Neural cell (in vitro differentiated cells): ENCODE results near the gene NGFR. TPM values are rescaled to one million over a fixed set of nuclear protein-coding genes. Genes with fewer than 3 reads are reported as not detected.
"Not testable (repeated sequence)": the region's sequence is repeated elsewhere in the genome, so short reads cannot be mapped to it uniquely, and the experiment has no call there.

Experiments used
- H2AFZ ChIP-seq: fragments of 200-600, 300-800 bp; sonication (generic), shearing (Covaris generic); 2 replicates; pipeline ENCODE4 v1.6.0; 2014; ENCODE audit warnings: low read depth, mild to moderate bottlenecking, antibody characterized with exemption, low read length, moderate library complexity
- H3F3A ChIP-seq: fragments of 200-600 bp; shearing (Covaris generic); 2 replicates; pipeline ENCODE4 v1.6.1; 2016; ENCODE audit warnings: mild to moderate bottlenecking, moderate library complexity, mixed read lengths, antibody characterized with exemption, low read length; ENCODE audit not compliant: insufficient read depth, poor library complexity, severe bottlenecking
- H3K27ac ChIP-seq: fragments of 200-600, 300-800 bp; sonication (generic), shearing (Covaris generic); 2 replicates; pipeline ENCODE4 v1.5.1; 2014; ENCODE audit warnings: mild to moderate bottlenecking, low read length, moderate library complexity
- H3K27me3 ChIP-seq: fragments of 300-800, 200-600 bp; sonication (generic), shearing (Covaris generic); 2 replicates; pipeline ENCODE4 v1.6.0; 2014; ENCODE audit warnings: mild to moderate bottlenecking, low read depth, low read length, moderate library complexity; ENCODE audit not compliant: insufficient read depth
- H3K36me3 ChIP-seq: fragments of 300-800, 200-600 bp; sonication (generic), shearing (Covaris generic); 2 replicates; pipeline ENCODE4 v1.5.1; 2014; ENCODE audit warnings: mild to moderate bottlenecking, antibody characterized with exemption, low read length, moderate library complexity; ENCODE audit not compliant: insufficient read depth
- H3K4me2 ChIP-seq: fragments of 300-800, 200-600 bp; sonication (generic), shearing (Covaris generic); 2 replicates; pipeline ENCODE4 v1.6.0; 2014; ENCODE audit warnings: mild to moderate bottlenecking, low read length
- H3K4me3 ChIP-seq: fragments of 300-800, 200-600 bp; sonication (generic), shearing (Covaris generic); 2 replicates; pipeline ENCODE4 v1.5.1; 2014; ENCODE audit warnings: mild to moderate bottlenecking, low read length, moderate library complexity
- H3K79me2 ChIP-seq: fragments of 200-600 bp; shearing (Covaris generic); replicated peaks from 2 replicates; pipeline ENCODE4 v1.6.0; 2014; ENCODE audit warnings: mild to moderate bottlenecking, low read length, moderate library complexity; ENCODE audit not compliant: insufficient read depth
- H3K9ac ChIP-seq: fragments of 300-800, 200-600 bp; sonication (generic), shearing (Covaris generic); 2 replicates; pipeline ENCODE4 v1.6.1; 2016; ENCODE audit warnings: mild to moderate bottlenecking, low read length, mixed read lengths
- H3K9me2 ChIP-seq: fragments of 200-600 bp; shearing (Covaris generic); 2 replicates; pipeline ENCODE4 v1.6.1; 2016; ENCODE audit warnings: mild to moderate bottlenecking, low read length, mixed read lengths; ENCODE audit not compliant: insufficient read depth
- H3K9me3 ChIP-seq: fragments of 200-600, 300-800 bp; sonication (generic), shearing (Covaris generic); 2 replicates; pipeline ENCODE4 v1.6.1; 2016; ENCODE audit warnings: mild to moderate bottlenecking, mixed run types, low read length, moderate library complexity, mixed read lengths
- H4K20me1 ChIP-seq: fragments of 200-600 bp; shearing (Covaris generic); 2 replicates; pipeline ENCODE4 v1.6.1; 2016; ENCODE audit warnings: mild to moderate bottlenecking, mixed run types; ENCODE audit not compliant: insufficient read depth
- EP300 ChIP-seq: fragments of 450-650 bp; conservative IDR thresholded peaks from 2 replicates; pipeline ENCODE4 v1.6.1; 2014; ENCODE audit warnings: antibody characterized with exemption, mild to moderate bottlenecking, moderate library complexity; ENCODE audit not compliant: poor library complexity, severe bottlenecking
- EZH2 ChIP-seq: fragments of 200-600, 300-800 bp; shearing (Covaris generic), sonication (generic); IDR thresholded peaks from 2 replicates; pipeline ENCODE4 v1.6.1; 2014; ENCODE audit warnings: antibody characterized with exemption, low read length, borderline replicate concordance, mild to moderate bottlenecking; ENCODE audit not compliant: insufficient read depth, poor library complexity, severe bottlenecking
- MXI1 ChIP-seq: fragments of 450-650 bp; conservative IDR thresholded peaks from 2 replicates; pipeline ENCODE4 v1.6.1; 2014; ENCODE audit warnings: antibody characterized with exemption, mild to moderate bottlenecking; ENCODE audit not compliant: poor library complexity, severe bottlenecking
- POLR2AphosphoS5 ChIP-seq: IDR thresholded peaks from 2 replicates; pipeline ENCODE4 v1.6.1; 2012
- RAD21 ChIP-seq: fragments of 450-650 bp; conservative IDR thresholded peaks from 2 replicates; pipeline ENCODE4 v1.6.1; 2014; ENCODE audit warnings: antibody characterized with exemption, mild to moderate bottlenecking, moderate library complexity
- REST ChIP-seq: IDR thresholded peaks from 2 replicates; pipeline ENCODE4 v1.6.1; 2012; ENCODE audit warnings: borderline replicate concordance
- SMC3 ChIP-seq: fragments of 450-650 bp; conservative IDR thresholded peaks from 2 replicates; pipeline ENCODE4 v1.6.1; 2014; ENCODE audit warnings: antibody characterized with exemption, mild to moderate bottlenecking, moderate library complexity; ENCODE audit not compliant: poor library complexity
- TAF1 ChIP-seq: IDR thresholded peaks from 2 replicates; pipeline ENCODE4 v1.6.1; 2012; ENCODE audit warnings: low read depth
- polyA plus RNA-seq: library from polyadenylated mRNA; depleted of rRNA; stranded (reverse); fragments of >200 nt; gene quantifications from 2 replicates; pipeline ENCODE4 v1.2.3, GENCODE V29; 2014
- TF ChIP-seq, protein P1 (sequence below): fragments of 450-650 bp; IDR thresholded peaks from 2 replicates; pipeline ENCODE4 v1.5.1; 2014; ENCODE audit warnings: antibody characterized with exemption, mild to moderate bottlenecking, moderate library complexity; ENCODE audit not compliant: poor library complexity, severe bottlenecking

Gene NGFR
- polyA plus RNA-seq, 1 donor from 2014 or later, result 3.6 TPM

DNA sequence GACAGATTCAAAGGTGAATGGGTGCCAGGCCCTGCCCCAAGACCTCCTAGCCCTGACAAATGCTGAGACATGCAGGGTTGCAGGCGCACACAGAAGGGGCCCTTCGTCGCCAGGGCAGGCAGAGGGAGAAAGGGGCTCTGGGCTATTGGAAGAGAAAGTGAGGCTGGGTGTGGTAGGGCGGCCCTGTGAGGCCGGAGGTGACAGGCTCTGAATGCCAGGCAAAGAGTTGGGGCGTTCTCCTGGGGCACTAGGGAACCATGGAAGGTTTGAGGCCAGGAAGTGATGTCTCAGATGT is 54.2 kb downstream of the NGFR start:
- TF ChIP-seq, protein P1, sequence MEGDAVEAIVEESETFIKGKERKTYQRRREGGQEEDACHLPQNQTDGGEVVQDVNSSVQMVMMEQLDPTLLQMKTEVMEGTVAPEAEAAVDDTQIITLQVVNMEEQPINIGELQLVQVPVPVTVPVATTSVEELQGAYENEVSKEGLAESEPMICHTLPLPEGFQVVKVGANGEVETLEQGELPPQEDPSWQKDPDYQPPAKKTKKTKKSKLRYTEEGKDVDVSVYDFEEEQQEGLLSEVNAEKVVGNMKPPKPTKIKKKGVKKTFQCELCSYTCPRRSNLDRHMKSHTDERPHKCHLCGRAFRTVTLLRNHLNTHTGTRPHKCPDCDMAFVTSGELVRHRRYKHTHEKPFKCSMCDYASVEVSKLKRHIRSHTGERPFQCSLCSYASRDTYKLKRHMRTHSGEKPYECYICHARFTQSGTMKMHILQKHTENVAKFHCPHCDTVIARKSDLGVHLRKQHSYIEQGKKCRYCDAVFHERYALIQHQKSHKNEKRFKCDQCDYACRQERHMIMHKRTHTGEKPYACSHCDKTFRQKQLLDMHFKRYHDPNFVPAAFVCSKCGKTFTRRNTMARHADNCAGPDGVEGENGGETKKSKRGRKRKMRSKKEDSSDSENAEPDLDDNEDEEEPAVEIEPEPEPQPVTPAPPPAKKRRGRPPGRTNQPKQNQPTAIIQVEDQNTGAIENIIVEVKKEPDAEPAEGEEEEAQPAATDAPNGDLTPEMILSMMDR, result no peak
- TF ChIP-seq POLR2AphosphoS5 (no peak), SMC3 (no peak), RAD21 (no peak), TAF1 (no peak), REST (no peak), MXI1 (no peak), EP300 (no peak), EZH2 (no peak)
- H3K9me2 ChIP-seq, result no peaks in the 10 kb centered on the region
- no peaks in the 10 kb centered on the region for H4K20me1 ChIP-seq
- H3K79me2 ChIP-seq, result no peaks in the 10 kb centered on the region
- no peak overlapping the region for H2AFZ ChIP-seq
- no peak overlapping the region for H3K4me2 ChIP-seq
- no peak overlapping the region for H3K9ac ChIP-seq
- no peaks in the 10 kb centered on the region for H3K9me3 ChIP-seq
- H3K27ac ChIP-seq, result no peak overlapping the region
- no peaks in the 10 kb centered on the region for H3K36me3 ChIP-seq
- no peaks in the 10 kb centered on the region for H3K27me3 ChIP-seq
- no peaks in the 10 kb centered on the region for H3F3A ChIP-seq
- no peak overlapping the region for H3K4me3 ChIP-seq

DNA sequence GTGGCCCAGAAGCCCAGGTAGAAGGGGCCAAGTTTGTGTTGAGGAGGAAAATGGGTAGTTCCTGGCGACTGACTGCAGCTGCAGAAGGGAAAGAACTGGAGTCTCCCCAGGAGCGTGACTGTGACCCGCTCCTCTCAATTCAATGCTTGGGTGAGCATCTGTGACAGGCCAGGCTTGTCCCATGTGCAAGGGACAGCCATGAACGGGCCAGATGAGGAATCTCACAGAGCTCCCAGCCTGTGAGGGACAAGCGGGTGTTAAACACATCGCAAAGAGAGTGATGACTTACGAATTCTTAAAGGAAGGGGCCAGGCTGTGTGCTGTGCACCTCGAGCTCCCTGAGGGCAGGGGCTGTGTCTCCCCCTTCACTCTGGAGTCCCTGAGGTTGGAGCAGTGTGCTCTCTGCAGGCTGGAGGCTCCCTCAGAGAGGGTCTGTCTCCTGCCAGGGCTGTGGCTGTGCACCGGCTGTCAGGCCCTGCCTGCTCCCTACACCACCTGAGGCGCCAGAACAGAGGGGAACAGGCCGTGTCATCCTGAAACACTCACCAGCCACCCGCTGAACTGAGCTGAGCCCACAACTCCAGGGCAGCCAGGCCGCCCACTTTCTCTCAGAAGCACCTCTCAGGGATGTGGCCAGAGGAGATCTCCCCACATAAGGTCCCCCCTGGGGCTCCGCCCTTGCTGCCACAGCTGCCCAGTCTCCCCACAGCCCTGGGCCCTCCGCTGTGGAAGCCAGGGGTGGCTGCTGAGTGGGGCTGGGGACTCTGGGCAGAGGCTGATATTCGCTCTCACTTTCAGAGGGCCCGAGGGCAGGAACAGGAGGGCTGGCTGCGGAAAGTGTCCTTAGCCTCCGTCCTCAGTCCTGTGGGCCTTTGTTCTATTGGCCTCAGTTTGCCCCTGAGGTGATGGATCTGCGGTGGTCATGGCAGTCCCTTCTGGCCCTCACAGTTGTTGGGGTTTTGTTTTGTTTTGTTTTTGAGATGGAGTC is 54.9 kb downstream of the NGFR start:
- Histone ChIP-seq H4K20me1 (no peaks in the 10 kb centered on the region), H3K4me2 (no peak overlapping the region), H3K27me3 (no peaks in the 10 kb centered on the region), H3F3A (no peaks in the 10 kb centered on the region), H3K36me3 (no peaks in the 10 kb centered on the region), H3K27ac (no peak overlapping the region), H2AFZ (no peak overlapping the region), H3K9ac (no peak overlapping the region), H3K9me2 (no peaks in the 10 kb centered on the region), H3K9me3 (no peaks in the 10 kb centered on the region), H3K4me3 (no peak overlapping the region), H3K79me2 (no peaks in the 10 kb centered on the region)
- TF ChIP-seq EP300 (no peak), EZH2 (no peak), TAF1 (no peak), SMC3 (no peak)

DNA sequence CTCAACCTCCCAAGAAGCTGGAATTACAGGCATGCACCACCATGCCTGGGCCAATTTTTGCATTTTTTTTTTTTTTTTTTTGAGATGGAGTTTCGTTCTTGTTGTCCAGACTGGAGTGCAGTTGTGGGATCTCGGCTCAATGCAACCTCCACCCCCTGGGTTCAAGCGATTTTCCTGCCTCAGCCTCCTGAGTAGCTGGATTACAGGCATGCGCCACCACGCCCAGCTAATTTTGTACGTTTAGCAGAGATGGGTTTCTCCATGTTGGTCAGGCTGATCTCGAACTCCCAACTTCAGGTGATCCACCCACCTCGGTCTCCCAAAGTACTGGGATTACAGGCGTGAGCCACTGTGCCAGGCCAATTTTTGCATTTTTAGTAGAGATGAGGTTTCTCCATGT is 55.7 kb downstream of the NGFR start:
- H3K4me3 ChIP-seq, H3K9me3 ChIP-seq, H2AFZ ChIP-seq, H3K36me3 ChIP-seq, H3K9ac ChIP-seq, H3K79me2 ChIP-seq, H3K9me2 ChIP-seq, H3K27ac ChIP-seq, H3K4me2 ChIP-seq, H3K27me3 ChIP-seq, H4K20me1 ChIP-seq, H3F3A ChIP-seq: not testable (repeated sequence)
